ENCODE data around the gene GRB2.
"Not testable (repeated sequence)": the region's sequence is repeated elsewhere in the genome, so short reads cannot be mapped to it uniquely, and the experiment has no call there.

Gene GRB2

GRCh38 chr17:75315541-75316243 is 89.8 kb downstream of the GRB2 start:
- FAIRE-seq, result no peak

GRCh38 chr17:75313941-75314551 is 91.4 kb downstream of the GRB2 start:
- FAIRE-seq, result no peak

- FAIRE-seq, result no peak
Measured at GRCh38 chr17:75308732-75309629, 96.5 kb downstream of the GRB2 start.

- no peak for FAIRE-seq
Measured at GRCh38 chr17:75307957-75308731, 97.3 kb downstream of the GRB2 start.

- FAIRE-seq, result no peak
Measured at GRCh38 chr17:75301502-75302206, 103.8 kb downstream of the GRB2 start.

- FAIRE-seq, result no peak
Measured at GRCh38 chr17:75301049-75301448, 104.4 kb downstream of the GRB2 start.

- FAIRE-seq, result no peak
Measured at GRCh38 chr17:75300280-75300679, 105.2 kb downstream of the GRB2 start.

GRCh38 chr17:75295201-75296158 is 110.0 kb downstream of the GRB2 start:
- no peak for FAIRE-seq

- not testable (repeated sequence) for FAIRE-seq
Measured at GRCh38 chr17:75292810-75293448, 112.5 kb downstream of the GRB2 start.

- FAIRE-seq, result no peak
Measured at GRCh38 chr17:75289832-75290337, 115.6 kb downstream of the GRB2 start.

- FAIRE-seq, result no peak
Measured at GRCh38 chr17:75289115-75289831, 116.2 kb downstream of the GRB2 start, which contains the start of gene SLC25A19. TSS of gene SLC25A19 (minus strand) at chr17:75289433. CDS start at chr17:75286764, 2,669 bp downstream.

GRCh38 chr17:75288770-75289114 is 116.7 kb downstream of the GRB2 start:
- no peak for FAIRE-seq

- no peak for FAIRE-seq
Measured at GRCh38 chr17:75288359-75288758, 117.1 kb downstream of the GRB2 start.

GRCh38 chr17:75287221-75287620 is 118.3 kb downstream of the GRB2 start:
- no peak for FAIRE-seq

GRCh38 chr17:75285123-75285522 is 120.4 kb downstream of the GRB2 start:
- FAIRE-seq, result no peak

- FAIRE-seq, result not testable (repeated sequence)
Measured at GRCh38 chr17:75280189-75280588, 125.3 kb downstream of the GRB2 start.

- FAIRE-seq, result no peak
Measured at GRCh38 chr17:75277664-75278071, 127.8 kb downstream of the GRB2 start.

GRCh38 chr17:75273977-75274708 is 131.3 kb downstream of the GRB2 start:
- FAIRE-seq, result no peak

GRCh38 chr17:75272848-75273184 is 132.7 kb downstream of the GRB2 start:
- FAIRE-seq, result no peak

Data from islet of Langerhans (tissue), 1 donor.